NCI-H2196 (cell line): ENCODE results near the gene DLX4.

Experiments
- DNase-seq: peaks from one replicate; lab custom pipeline; 2025; ENCODE audit not compliant: unreplicated experiment; lab: John Stamatoyannopoulos, UW

Gene DLX4

GRCh38 chr17:49968405-49969133 lies 421 bp upstream of the DLX4 start:
- DNase-seq, result peak; percentile 87

GRCh38 chr17:49969795-49970389 lies 902 bp downstream of the DLX4 start:
- DNase-seq, result no peak

- DNase-seq, result no peak
These were observed 1.5 kb downstream of the DLX4 start for GRCh38 chr17:49970498-49970897.

- no peak for DNase-seq
These were observed 2.3 kb downstream of the DLX4 start for GRCh38 chr17:49971199-49971847.

GRCh38 chr17:49971848-49972485 lies 3.0 kb downstream of the DLX4 start:
- no peak for DNase-seq

- no peak for DNase-seq
These were observed 3.7 kb downstream of the DLX4 start for GRCh38 chr17:49972486-49973270.

- DNase-seq, result no peak
These were observed 4.3 kb downstream of the DLX4 start for GRCh38 chr17:49973271-49973615.

- DNase-seq, result no peak
These were observed 6.5 kb downstream of the DLX4 start for GRCh38 chr17:49975531-49975930.

GRCh38 chr17:49976163-49976827 lies 7.3 kb downstream of the DLX4 start:
- no peak for DNase-seq

GRCh38 chr17:49976828-49977202 lies 7.8 kb downstream of the DLX4 start:
- DNase-seq, result no peak

- no peak for DNase-seq
These were observed 8.7 kb downstream of the DLX4 start for GRCh38 chr17:49977463-49978389.

- DNase-seq, result no peak
These were observed 9.5 kb downstream of the DLX4 start for GRCh38 chr17:49978501-49978900.

- DNase-seq, result no peak
These were observed 10.9 kb downstream of the DLX4 start for GRCh38 chr17:49979748-49980479.

GRCh38 chr17:49980703-49981197 lies 11.8 kb downstream of the DLX4 start:
- no peak for DNase-seq

- DNase-seq, result no peak
These were observed 15.3 kb downstream of the DLX4 start for GRCh38 chr17:49984283-49984682.

GRCh38 chr17:49984776-49985175 lies 15.8 kb downstream of the DLX4 start:
- DNase-seq, result no peak

GRCh38 chr17:49985310-49985990 lies 16.5 kb downstream of the DLX4 start:
- no peak for DNase-seq
